T1000 (cell line): ENCODE data around the gene HNRNPUL1.
A peak's percentile ranks its signal among the peaks of the same experiment; 100 is the strongest.
"Not testable (repeated sequence)": the region's sequence is repeated elsewhere in the genome, so short reads cannot be mapped to it uniquely, and the experiment has no call there.

ENCODE experiments used
- DNase-seq: peaks from one replicate; lab custom pipeline; 2025; ENCODE audit warnings: mixed read lengths; lab: John Stamatoyannopoulos, UW

The HNRNPUL1 gene

DNA sequence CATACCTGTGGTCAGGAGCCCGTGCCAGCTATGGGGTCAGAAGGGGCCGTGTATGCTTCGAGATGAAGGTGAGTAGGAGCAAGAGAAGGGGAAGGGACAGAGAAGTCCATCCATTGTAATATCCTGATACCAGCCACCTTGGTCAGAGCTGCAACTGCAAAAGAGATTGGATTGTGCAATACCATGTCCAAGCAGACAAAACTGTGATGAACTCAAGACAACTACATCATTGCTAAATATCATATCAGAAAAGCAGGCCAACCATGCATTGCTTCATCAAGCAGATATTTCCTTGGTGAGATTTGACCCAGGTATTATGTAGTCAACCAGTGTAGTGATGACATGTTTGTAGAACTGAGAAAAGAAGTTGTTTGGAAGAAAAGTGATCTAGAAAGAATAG, 12.1 kb downstream of the HNRNPUL1 start:
- DNase-seq = no peak

DNA sequence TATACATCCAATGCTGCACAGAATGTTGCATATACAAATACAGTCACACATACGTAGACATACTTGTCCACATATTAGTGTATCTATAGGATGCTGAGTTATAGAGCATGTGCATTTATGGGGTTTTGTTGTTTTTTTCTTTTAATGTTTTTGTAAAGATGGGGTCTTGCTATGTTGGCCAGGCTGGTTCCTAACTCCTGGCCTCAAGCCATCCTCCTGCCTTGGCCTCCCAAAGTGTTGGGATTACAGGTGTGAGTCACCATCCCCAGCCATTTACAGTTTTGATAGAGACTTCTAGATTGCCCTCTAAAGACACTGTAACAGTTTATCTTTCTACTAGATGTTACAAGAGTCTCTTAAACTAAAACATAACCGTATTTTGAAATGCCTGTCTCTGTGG, 14.3 kb downstream of the HNRNPUL1 start:
- no peak for DNase-seq

DNA sequence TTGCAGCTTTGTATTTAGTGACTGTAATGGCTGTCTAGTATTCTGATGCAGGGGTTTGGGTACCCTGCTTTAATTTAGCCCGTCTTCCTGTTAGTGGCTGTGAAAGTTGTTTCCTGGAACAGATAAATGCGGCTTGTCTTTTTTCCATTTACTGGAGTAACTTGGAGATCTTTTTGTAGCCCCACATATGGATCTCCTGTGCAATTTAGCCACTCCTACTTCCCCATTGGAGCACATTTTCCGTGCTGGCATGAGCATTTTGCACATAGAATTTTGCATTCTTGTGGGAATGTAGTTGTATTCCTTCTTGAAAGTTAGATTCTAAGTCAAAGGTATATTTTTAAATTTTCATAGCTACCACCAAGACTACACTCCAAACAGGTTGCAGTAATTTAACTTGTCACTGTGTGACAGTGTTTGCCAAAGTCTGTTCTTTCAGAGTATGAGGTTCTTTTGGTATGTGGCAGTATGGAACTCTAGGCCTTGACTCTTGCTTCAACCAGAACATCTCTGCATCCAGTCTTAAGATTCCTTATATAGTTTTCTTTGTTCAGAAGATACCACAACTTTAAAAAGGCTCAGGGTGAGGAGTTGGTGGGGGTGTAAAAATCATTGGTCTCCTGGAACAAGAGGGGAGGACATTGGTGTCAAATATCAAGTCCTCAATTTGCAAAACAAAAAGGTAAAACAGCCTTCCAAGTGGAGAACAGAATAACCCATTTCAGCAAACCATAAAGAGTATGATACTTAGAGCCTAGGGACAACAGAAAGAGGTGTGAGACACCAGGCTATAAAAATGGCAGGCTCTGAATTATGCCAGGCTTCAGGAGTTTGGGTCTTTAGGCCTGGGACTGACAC, 24.7 kb downstream of the HNRNPUL1 start:
- DNase-seq = no peak

DNA sequence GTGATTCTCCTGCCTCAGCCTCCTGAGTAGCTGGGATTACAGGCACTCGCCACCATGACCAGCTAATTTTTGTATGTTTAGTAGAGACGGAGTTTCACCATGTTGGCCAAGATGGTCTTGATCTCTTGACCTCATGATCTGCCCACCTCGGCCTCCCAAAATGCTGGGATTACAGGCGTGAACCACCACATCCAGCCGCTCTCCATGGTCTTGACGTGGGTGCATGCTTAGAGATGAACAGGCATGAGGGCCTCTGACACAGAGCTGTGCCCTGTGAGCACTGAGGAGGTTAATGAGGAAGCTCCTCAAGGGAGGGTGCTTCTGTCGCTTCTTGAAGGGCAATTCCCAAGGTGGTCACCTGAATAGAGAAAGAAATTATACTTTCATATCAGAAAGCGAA, 25.6 kb downstream of the HNRNPUL1 start:
- not testable (repeated sequence) for DNase-seq

DNA sequence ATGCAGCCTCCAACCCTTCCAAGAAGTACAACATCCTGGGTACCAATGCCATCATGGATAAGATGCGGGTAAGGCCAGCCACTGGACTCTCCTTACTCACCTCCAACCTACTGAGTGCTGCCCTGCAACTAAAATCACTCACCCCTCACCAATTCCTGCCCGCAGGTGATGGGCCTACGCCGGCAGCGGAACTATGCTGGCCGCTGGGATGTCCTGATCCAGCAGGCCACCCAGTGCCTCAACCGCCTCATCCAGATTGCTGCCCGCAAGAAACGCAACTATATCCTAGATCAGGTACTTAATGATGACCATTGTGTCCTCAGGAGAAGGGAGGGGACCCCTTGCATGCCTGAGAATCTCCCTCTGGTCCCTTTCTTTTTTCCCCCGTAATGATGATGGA, 30.2 kb downstream of the HNRNPUL1 start:
- no peak for DNase-seq

DNA sequence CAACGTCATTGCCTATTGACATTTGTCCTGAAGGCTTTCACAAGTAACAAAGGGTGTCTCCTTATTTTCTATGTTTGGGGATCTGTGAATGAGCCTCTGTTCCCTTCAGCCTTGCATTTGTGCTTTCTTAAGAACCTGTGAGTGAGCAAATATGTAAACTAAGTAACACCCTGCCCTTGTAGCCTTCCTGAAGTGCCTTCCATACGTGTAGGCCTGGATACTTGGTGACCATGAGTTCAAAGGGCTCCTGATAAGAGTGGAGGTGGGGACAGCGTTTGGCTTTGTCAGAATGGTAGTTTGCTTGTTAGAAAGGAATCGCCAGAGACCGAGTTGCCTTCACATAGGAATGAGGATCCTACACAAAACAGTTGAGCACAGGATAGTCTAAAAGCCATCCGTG, 31.3 kb downstream of the HNRNPUL1 start:
- no peak for DNase-seq

DNA sequence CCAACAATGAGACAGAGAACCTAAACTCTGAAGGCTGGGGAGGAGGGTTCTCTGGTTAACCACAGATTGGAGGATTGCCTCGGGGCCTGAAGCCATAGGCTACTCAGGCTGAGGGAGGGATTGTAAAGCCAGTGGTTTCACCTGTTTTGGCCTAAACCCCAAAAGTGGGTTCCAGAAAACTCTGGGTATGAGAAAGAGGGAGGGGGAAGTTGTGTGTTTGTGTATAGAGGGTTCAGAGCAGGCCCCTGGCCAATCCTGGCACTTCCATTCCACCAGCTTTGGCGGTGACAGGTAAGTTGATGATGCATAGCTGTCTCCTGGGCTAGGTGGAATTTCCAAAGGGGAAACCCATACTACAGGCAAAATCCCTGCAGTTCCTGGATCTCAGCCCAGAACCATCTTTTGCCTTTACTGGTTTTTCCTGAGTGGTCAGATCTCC, 32.3 kb downstream of the HNRNPUL1 start:
- DNase-seq = no peak

DNA sequence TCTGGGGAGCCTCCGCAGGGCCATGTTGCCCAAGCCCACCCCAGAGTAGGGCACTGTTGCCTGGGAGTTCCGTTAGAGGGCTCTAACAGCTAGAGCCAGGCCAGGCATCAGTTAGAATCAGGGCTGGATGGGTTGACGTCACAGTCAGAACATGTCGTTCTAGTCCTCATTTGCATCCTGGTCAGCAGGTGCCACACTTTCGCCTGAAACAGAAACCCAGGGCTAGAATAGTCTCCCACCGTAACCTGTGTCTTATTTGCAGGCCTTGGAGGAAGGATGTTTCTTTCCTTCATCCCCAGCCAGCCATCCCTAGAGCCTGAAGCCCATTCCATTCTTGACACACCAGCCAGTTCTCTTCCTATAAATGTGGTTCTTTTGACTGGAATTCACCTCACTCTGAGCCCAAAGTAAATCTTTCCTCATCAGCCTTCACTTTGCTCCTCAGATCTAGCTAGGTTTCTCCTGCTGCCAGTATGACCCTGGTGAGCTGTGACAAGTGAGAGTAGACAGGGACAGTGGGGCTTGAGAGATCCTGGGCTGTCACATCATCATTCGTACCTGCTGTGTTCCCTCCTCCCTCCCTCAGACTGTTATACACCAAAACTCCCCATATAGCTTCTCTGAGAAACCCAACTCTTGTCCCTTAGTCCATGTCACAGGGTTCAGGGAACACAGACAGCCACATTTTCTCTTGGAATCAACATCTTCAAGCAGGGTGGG, 33.6 kb downstream of the HNRNPUL1 start:
- no peak for DNase-seq

DNA sequence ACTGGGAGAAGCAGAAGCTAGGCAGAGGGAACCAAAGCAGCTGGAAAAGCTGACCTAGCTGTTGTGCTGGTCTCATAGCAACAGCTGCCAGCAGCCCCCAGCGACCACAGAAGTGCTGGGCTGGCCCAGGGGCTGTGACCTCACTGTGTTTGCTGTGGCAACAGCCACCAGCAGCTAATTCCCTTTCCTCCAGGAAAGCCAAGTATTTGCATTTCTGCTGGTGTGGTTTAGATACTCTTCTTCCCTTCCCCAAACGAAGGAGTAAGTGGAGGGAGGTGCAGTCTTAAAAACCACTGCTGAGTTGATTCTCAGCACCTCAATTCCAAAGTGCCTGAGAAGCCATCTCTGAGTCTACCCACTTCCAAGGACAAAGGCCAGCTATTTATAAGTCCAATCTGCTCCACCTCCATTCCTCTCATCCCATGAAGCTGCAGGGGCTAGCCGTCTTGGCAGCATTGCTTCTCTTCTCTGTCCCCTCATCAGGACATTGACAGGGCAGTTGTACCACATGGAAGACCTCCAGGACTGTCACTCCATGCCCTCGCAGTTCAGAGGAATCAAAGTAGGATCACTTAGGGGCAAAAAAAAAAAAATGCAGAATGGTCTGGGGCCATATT, 34.3 kb downstream of the HNRNPUL1 start:
- DNase-seq = peak; percentile 16

DNA sequence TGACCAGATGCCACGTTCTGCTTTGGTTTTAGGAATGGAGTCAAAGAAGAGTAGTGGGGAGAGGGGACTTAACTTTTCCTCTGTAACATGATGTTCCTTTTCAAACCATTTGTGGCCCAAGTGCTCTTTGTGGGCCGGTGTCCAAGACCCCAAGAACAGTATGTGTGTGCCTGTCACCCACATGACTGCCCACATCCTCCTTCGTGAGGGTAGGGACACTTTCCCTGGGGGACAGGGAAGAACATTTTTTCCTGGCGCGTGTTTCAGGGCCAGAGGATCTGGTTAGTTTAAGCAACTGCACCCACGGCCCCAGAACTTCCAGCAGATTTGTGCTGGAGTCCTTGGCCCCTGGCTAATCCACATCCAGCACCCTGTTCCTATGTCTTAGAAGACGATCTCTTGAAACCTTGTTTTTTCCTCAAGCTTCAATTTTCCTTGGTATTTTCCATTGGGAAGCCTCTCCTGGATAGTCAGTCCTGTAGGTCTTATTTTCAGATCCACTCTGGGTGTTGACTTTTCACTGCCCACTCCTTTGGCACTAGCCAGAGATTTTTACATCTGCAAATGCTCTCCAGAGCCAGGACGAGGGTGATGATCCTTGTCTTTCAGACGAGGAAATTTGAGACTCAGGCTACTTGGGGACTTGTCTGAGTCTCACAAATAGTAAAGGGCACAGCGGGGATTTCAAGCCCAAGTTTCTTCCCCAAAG, 35.0 kb downstream of the HNRNPUL1 start:
- DNase-seq = no peak

DNA sequence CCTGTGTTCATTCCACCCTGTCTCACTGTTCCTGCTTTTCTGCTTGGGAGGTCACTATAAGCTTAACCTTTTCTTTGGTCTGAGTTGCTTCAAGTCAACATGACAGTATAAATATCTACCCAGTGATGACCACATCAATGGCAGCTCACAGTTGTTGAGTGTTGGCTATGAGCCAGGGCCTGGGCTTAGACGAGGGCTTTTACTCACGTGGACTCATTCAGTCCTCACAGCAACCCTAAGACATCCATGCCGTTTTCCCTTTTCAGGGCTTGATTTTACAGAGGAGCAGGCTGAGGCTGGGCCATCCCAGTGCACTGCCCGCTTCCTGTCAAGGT, 35.5 kb downstream of the HNRNPUL1 start:
- no peak for DNase-seq

DNA sequence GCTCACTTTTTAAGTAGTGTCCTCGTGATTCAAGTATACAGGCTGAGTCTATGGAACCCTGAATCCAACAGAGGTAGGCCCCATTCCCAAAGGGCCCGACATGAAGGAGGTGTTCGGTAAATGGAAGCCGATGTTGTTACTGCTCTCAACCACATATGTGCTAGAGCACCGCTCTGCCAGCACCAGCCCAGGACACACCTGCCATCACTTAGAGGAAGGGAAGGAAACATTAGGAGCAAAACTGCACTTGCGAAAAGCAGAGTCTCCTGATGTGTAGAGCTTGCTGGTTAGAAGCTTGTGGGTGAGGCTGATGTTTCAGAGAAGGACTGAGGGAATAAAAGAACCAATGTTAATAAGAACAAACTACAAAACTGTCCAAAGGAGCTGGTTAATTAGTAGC, 36.4 kb downstream of the HNRNPUL1 start:
- no peak for DNase-seq

DNA sequence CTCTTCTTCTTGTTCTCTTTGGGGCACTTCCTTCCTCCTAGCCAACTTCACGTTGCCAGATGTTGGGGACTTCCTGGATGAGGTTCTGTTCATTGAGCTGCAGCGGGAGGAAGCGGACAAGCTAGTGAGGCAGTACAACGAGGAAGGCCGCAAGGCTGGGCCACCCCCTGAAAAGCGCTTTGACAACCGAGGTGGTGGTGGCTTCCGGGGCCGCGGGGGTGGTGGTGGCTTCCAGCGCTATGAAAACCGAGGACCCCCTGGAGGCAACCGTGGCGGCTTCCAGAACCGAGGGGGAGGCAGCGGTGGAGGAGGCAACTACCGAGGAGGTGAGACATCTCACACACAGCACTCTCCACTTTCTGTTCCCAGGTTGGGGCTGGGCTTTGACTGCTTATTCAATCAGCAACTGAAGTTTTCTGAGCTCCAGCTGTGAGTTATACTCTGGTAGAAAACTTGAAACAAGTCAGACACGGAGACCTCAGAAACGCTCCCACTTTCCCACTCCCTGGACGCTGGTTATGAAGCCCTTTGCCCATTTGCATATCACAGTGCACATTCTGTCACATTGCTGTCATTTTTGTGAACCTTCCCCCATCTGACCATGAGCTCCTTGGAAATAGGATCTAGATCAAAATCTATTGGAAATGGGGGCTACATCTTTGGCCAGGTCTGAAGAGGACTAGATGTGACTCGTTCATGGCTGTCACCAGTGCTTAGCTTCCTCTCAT, 38.6 kb downstream of the HNRNPUL1 start:
- DNase-seq = no peak

DNA sequence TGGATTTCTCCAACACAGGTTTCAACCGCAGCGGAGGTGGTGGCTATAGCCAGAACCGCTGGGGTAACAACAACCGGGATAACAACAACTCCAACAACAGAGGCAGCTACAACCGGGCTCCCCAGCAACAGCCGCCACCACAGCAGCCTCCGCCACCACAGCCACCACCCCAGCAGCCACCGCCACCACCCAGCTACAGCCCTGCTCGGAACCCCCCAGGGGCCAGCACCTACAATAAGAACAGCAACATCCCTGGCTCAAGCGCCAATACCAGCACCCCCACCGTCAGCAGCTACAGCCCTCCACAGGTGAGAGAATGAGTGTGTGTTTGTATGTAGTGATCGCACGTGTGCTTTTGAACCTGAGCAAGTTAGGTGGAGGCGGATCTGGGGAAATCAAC, 39.8 kb downstream of the HNRNPUL1 start:
- DNase-seq = no peak

DNA sequence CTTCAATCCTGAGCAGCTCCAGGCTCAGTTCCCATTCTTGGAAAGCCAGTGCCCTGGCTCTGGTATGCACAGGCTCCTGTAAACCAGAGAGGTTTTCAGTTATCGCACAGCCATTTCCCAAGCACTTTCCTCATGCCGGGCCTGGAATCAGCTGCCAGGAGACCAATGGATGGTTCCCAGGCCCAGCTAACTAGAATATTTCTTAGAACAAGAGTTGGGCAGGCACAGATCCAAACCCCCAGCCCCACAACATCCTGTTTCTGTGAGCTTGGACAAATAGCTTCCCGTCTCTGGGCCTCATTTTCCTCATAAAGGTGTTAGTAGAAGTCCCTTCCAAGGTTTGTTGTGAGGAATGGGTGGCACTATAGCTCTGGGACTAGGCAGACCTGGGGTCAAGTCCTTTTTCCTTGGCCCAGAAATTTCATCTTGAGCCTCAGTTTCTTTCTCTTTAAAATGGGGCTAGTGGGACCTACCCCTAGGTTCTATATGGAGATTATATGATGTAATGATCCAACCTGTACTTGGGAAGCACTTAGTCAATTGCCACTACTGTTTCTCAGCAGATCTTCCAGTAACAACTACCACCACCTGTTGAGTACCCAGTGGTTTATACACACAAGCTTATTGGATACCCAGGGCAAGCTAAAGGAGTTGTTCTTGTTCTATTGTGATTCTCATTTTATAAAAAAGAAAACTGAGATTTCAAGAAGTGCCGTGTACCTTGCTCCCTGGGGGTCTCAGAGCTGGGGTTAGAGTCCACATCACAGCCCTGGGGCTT, 40.7 kb downstream of the HNRNPUL1 start:
- DNase-seq = no peak

DNA sequence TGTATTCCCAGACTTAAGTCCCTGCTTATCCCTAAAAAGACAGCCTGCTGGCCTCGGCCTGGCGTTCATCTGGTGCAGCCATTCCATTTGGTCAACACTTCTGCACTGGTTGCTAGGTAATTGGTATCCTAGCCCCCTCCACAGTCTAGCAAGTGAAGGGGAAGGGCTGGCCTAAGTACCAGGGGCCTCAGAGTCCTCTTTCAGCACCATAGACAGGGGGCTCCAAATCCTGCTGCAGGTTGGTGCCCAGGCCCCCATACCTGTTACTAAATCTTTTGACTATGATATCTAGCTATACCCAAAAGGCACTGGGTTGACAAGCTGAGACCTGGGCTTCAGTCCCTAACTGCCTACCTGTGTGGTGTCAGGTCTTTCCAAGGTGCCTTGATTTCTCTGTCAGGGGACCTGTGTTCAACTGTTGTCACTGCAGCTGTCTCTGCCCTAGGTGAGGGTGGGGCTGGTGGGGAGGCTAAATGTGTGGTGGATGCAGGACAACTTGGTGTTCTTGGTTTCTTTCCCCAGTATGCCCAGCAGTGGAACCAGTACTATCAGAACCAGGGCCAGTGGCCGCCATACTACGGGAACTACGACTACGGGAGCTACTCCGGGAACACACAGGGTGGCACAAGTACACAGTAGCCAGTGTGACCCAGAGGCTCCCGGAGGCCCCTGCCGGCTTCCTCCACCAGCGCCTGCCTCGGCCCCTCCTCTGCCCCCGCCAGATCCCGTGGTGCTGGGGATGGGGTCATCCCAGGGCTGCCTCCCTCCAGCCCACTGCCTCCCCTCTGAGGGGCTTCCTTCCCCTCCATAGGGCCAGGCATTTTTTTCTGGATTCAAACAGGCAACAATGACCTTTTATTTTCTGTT, 42.0 kb downstream of the HNRNPUL1 start:
- no peak for DNase-seq

DNA sequence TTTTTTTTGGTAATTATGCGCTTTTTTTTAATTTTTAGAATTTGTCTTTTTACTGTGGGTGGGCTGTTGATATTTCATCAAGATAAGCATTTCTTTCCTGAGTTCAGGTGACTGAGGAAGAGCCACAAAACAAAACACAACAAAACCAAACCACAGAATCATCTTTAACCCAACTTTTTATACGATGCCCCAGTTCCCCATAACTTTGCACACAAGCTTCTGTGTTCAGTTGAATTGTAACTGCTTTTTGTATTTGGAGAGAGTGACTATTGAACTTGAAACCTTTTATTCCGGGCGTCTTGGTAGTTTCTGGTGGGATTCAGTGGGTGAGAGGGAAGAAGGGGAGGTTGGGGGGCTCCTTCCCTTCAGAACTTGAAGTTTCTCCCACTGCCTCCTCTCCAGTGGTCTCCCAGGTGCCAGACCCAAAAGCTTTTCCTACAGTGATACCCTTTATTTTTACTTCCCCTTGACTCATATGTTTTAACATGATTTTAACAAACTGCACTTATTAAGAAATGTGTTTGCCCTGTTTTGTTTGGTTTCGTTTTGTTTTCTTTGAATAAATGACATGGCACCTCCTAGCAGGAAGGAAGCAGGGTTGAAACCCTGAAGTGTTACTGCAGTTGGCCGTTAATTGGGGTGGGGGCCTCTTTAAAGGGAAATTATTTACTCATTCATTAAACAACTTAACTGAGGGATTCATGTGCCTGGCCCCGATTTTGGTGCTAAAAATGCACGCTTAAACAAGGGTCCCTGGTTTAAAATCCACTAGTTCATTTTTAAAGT, 43.1 kb downstream of the HNRNPUL1 start:
- no peak for DNase-seq

DNA sequence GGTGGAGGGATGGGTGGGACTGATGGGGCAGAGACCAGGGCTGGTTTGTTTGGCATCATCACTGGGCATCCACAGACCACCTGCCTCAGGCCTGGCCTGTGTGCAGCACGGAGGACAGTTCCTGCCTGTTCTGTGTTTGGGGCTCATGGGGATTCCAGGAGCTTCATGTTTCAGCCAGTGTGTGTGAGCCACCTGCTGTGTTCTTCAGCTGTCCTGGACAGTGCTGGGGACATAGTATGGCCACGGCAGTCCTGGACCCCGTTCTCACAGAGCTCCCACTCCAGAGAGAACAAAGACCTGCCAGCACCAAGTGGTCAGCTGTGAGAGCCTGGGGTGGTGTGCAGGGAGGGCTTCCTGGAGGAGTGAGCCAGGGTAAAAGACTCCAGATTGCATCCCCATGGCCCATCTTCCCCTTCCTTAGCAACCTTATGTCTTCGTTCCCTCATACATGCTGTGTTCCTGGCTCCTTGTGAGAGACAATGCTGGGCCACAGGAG, 43.8 kb downstream of the HNRNPUL1 start:
- no peak for DNase-seq
